A549 (cell line): Measurements from ENCODE around the gene CHD9. TPM values are rescaled to one million over a fixed set of nuclear protein-coding genes. Genes with fewer than 3 reads are reported as not detected.
"Not testable (repeated sequence)": the region's sequence is repeated elsewhere in the genome, so short reads cannot be mapped to it uniquely, and the experiment has no call there.

Source experiments
- ATAC-seq, 2 experiments: fragments of 200-7000 bp in 1 of 2; fragments of >200 bp in 1 of 2; cut with Nextera tagmentation in 1 of 2; cut with Tn5 transposase in 1 of 2; 3 replicates each; pipeline versions ENCODE4 v1.8.0 to v1.9.1; 2018 to 2020; ENCODE audit warnings: mild to moderate bottlenecking in 1 of 2, moderate library complexity in 1 of 2
- CTCF ChIA-PET: fragments of 300-600 bp; sonication (Branson Sonifier 250); formaldehyde crosslinking; extraction: SDS; loops from one replicate; lab custom pipeline; 2021; ENCODE audit warnings: antibody characterized with exemption, inconsistent platforms; lab: Yijun Ruan, JAX
- POLR2A ChIA-PET: fragments of 350-600 bp; formaldehyde crosslinking; extraction: SDS; loops from one replicate; lab custom pipeline; 2021; ENCODE audit warnings: antibody characterized with exemption, inconsistent platforms; lab: Yijun Ruan, JAX
- DNase-seq, 2 experiments: peaks; one replicate each; pipeline versions ENCODE4 v3.0.0 to v3.0.0-alpha.2; 2011 to 2016; ENCODE audit warnings: low read depth in 1 of 2, low spot score in 1 of 2
- FAIRE-seq: peaks from 2 replicates; lab custom pipeline; 2011; peaks lifted over from hg19 to GRCh38; lab: Jason Lieb, UNC
- H3K27ac ChIP-seq, 2 experiments: fragments of >200 bp; sonication (Bioruptor Twin); formaldehyde crosslinking; 3 replicates each; pipeline ENCODE4 v1.5.1; 2016 to 2017
- H3K4me1 ChIP-seq: fragments of >200 bp; sonication (Bioruptor Twin); formaldehyde crosslinking; 3 replicates; pipeline ENCODE4 v1.6.1; 2016
- H3K4me2 ChIP-seq: fragments of >200 bp; sonication (Bioruptor Twin); formaldehyde crosslinking; 3 replicates; pipeline ENCODE4 v1.6.1; 2016
- H3K4me3 ChIP-seq: fragments of >200 bp; sonication (Bioruptor Twin); formaldehyde crosslinking; 3 replicates; pipeline ENCODE4 v1.5.1; 2016
- H3K9me3 ChIP-seq: fragments of >200 bp; sonication (Bioruptor Twin); formaldehyde crosslinking; 3 replicates; pipeline ENCODE4 v1.6.1; 2016
- CBX2 ChIP-seq: fragments of 200-600 bp; sonication (generic); IDR thresholded peaks from 2 replicates; pipeline ENCODE4 v1.6.1; 2016; ENCODE audit warnings: low read depth, mild to moderate bottlenecking, borderline replicate concordance
- CBX8 ChIP-seq: fragments of 200-600 bp; sonication (generic); IDR thresholded peaks from 2 replicates; pipeline ENCODE4 v1.6.1; 2016
- CHD4 ChIP-seq: fragments of 200-600 bp; sonication (generic); IDR thresholded peaks from 2 replicates; pipeline ENCODE4 v1.6.1; 2016; ENCODE audit warnings: antibody characterized with exemption, mild to moderate bottlenecking, borderline replicate concordance
- EHMT2 ChIP-seq: fragments of 200-600 bp; sonication (generic); IDR thresholded peaks from 2 replicates; pipeline ENCODE4 v1.6.1; 2016; ENCODE audit warnings: antibody characterized with exemption, low read depth, mild to moderate bottlenecking, moderate library complexity
- ESRRA ChIP-seq: fragments of 150-350 bp; IDR thresholded peaks from 2 replicates; pipeline ENCODE4 v1.6.1; 2014; ENCODE audit warnings: mild to moderate bottlenecking, low read length, borderline replicate concordance
- FOXS1 ChIP-seq: fragments of 250-450 bp; sonication (Bioruptor Pico); IDR thresholded peaks from 2 replicates; pipeline ENCODE4 v1.5.0; 2020; ENCODE audit warnings: mild to moderate bottlenecking, moderate library complexity
- HOXB13 ChIP-seq: fragments of 250-450 bp; sonication (Bioruptor Pico); IDR thresholded peaks from 2 replicates; pipeline ENCODE4 v1.5.0; 2020; ENCODE audit warnings: low read depth, mild to moderate bottlenecking, moderate library complexity
- HOXB5 ChIP-seq: fragments of 250-450 bp; sonication (Bioruptor Pico); IDR thresholded peaks from 2 replicates; pipeline ENCODE4 v1.5.0; 2020; ENCODE audit warnings: mild to moderate bottlenecking, moderate library complexity
- KDM5A ChIP-seq: fragments of 200-600 bp; sonication (generic); IDR thresholded peaks from 2 replicates; pipeline ENCODE4 v1.6.1; 2016; ENCODE audit warnings: antibody characterized with exemption, mild to moderate bottlenecking
- MAFK ChIP-seq: fragments of 450-650 bp; IDR thresholded peaks from 2 replicates; pipeline ENCODE4 v1.6.1; 2014; ENCODE audit not compliant: partially characterized antibody
- MAZ ChIP-seq: fragments of 150-350 bp; IDR thresholded peaks from 2 replicates; pipeline ENCODE4 v1.6.1; 2014; ENCODE audit warnings: antibody characterized with exemption, low read depth, low read length, borderline replicate concordance
- RARB ChIP-seq: fragments of 250-450 bp; sonication (Bioruptor Pico); IDR thresholded peaks from 2 replicates; pipeline ENCODE4 v1.8.0; 2021; ENCODE audit warnings: mild to moderate bottlenecking, moderate library complexity
- RNF2 ChIP-seq: fragments of 200-600 bp; sonication (generic); IDR thresholded peaks from 2 replicates; pipeline ENCODE4 v1.6.1; 2016; ENCODE audit warnings: low read depth, mild to moderate bottlenecking, antibody characterized with exemption, moderate library complexity, borderline replicate concordance
- TFCP2L1 ChIP-seq: fragments of 250-450 bp; sonication (Bioruptor Pico); IDR thresholded peaks from 2 replicates; pipeline ENCODE4 v1.5.0; 2021; ENCODE audit warnings: mild to moderate bottlenecking
- ZC3H11A ChIP-seq: fragments of 450-650 bp; IDR thresholded peaks from 2 replicates; pipeline ENCODE4 v1.6.1; 2014; ENCODE audit warnings: antibody characterized with exemption, mild to moderate bottlenecking
- ZFP36 ChIP-seq: fragments of 450-650 bp; IDR thresholded peaks from 2 replicates; pipeline ENCODE4 v1.6.1; 2014; ENCODE audit warnings: borderline replicate concordance; ENCODE audit not compliant: partially characterized antibody
- whole genome bisulfite sequencing: methylation state at CpG from one replicate; pipeline ENCODE4 v1.1.6; 2017; ENCODE audit errors: missing lambda C conversion rate; 5-methylcytosine and 5-hydroxymethylcytosine counted together
- polyA plus RNA-seq, 4 experiments: library from polyadenylated mRNA; depleted of rRNA in 3 of 4; stranded (reverse); fragments of >200 nt; fragmentation: RNase III in 1 of 4; extraction: RNeasy Plus Mini Kit Qiagen cat#74134 plus additional on column Dnase treatment in 1 of 4; gene quantifications; 2 replicates in 3 of 4; 3 replicates in 1 of 4; pipeline ENCODE4 v1.2.3, GENCODE V29; 2011 to 2017
- TF ChIP-seq, protein P1 (sequence below): fragments of 150-350 bp; IDR thresholded peaks from 2 replicates; pipeline ENCODE4 v1.6.1; 2014; ENCODE audit warnings: low read depth, mild to moderate bottlenecking, low read length

The CHD9 gene
- polyA plus RNA-seq, 2 of the 4 experiments (the other 2 are of a cell fraction) = 17.8 to 51.6 TPM

DNA sequence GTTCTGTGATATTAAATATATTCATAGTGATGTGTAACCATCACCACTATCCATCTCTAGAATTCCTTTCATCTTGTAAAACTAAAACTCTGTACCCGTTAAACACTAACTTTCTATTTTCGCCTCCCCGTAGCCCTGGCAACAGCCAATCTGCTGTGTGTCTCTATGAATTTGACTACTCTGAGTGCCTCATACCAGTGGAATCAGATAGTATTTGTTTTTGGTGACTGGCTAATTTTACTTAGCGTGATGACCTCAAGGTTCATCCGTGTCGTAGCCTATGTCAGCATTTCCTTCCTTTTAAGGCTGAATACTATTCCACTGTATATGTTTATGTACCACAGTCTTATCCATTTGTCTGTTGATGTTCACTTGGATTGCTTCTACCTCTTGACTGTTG, 18.2 kb downstream of the CHD9 start:
- peaks cover 4% of the 10 kb centered on the region; the same call in 2 of the 3 replicates for H3K4me1 ChIP-seq
- DNase-seq = no peak
- no peak overlapping the region for H3K27ac ChIP-seq
- TF ChIP-seq, protein P1, sequence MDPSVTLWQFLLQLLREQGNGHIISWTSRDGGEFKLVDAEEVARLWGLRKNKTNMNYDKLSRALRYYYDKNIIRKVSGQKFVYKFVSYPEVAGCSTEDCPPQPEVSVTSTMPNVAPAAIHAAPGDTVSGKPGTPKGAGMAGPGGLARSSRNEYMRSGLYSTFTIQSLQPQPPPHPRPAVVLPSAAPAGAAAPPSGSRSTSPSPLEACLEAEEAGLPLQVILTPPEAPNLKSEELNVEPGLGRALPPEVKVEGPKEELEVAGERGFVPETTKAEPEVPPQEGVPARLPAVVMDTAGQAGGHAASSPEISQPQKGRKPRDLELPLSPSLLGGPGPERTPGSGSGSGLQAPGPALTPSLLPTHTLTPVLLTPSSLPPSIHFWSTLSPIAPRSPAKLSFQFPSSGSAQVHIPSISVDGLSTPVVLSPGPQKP = no peak
- TF ChIP-seq CBX2 = no peak
- no peak for TF ChIP-seq RNF2
- no peak for TF ChIP-seq KDM5A
- TF ChIP-seq EHMT2 = no peak
- no peak for TF ChIP-seq FOXS1
- no peak for TF ChIP-seq ZC3H11A
- ChIA-PET CTCF (no interaction called here), POLR2A (no interaction called here)
- no peak for ATAC-seq
- 93% methylated on average over 6 of the region's 6 CpGs for WGBS
- H3K9me3 ChIP-seq = peaks cover 21% of the 10 kb centered on the region
- no peak overlapping the region for H3K4me2 ChIP-seq
- FAIRE-seq = no peak
- H3K4me3 ChIP-seq = no peak overlapping the region

GRCh38 chr16:53074296-53074695, 19.5 kb downstream of the CHD9 start:
- 65% methylated on average over 3 of the region's 3 CpGs for WGBS
- H3K9me3 ChIP-seq = peaks cover 21% of the 10 kb centered on the region
- POLR2A ChIA-PET, H3K4me2 ChIP-seq, DNase-seq, CTCF ChIA-PET, H3K27ac ChIP-seq, FAIRE-seq, ATAC-seq, H3K4me3 ChIP-seq: not testable (repeated sequence)
- peak; percentile 81 for TF ChIP-seq ZFP36
- peaks cover 17% of the 10 kb centered on the region for H3K4me1 ChIP-seq

DNA sequence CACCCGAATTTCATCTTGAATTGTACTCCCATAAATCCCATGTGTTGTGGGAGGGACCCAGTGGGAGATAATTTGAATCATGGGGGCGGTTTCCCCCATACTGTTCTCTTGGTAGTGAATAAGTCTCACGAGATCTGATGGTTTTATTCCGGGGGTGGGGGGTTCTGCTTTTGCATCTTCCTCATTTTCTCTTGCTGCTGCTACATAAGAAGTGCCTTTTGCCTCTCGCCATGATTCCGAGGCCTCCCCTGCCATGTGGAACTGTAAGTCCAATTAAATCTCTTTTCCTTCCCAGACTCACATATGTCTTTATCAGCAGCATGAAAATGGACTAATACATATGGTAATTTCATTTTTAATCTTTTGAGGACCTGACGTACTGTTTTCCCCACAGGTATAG, 20.7 kb downstream of the CHD9 start:
- ATAC-seq, FAIRE-seq, POLR2A ChIA-PET, H3K4me2 ChIP-seq, H3K27ac ChIP-seq, H3K4me3 ChIP-seq, DNase-seq: not testable (repeated sequence)
- 88% methylated on average over 7 of the region's 7 CpGs for WGBS
- Histone ChIP-seq H3K4me1 (peaks cover 29% of the 10 kb centered on the region), H3K9me3 (peaks cover 21% of the 10 kb centered on the region)
- CTCF ChIA-PET = interaction anchor here (1.8 kb wide), 1 partner anchor 21 kb away, joined by 6 read pairs; the partner anchor contains the start of gene CHD9

DNA sequence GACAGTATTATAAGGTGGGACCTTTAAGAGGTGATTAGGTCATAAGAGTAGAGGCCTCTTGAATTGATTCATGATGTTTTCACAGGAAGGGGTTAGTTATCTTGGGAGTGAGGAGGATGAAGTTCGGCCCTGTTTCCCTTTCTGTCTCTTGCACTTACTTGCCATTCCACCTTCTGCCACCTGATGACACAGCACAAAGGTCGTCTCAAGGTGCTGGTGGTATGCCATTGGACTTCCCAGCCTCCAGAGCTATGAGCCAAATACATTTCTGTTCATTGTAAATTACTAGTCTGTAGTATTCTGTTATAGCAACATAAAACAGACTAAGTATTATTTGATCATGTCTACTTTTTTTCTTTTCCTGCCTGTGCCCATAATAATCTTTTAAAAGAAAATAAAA, 23.5 kb downstream of the CHD9 start:
- Histone ChIP-seq H3K4me1 (peaks cover 57% of the 10 kb centered on the region), H3K9me3 (peaks cover 21% of the 10 kb centered on the region), H3K27ac (peak overlapping the region; percentile 75 to 87; a peak in 4 of 6 replicates), H3K4me2 (peak overlapping the region; percentile 72; the same call in 1 of the 3 replicates), H3K4me3 (no peak overlapping the region)
- DNase-seq = no peak
- CTCF ChIA-PET = interaction anchor here (1.1 to 3.4 kb wide), 4 partner anchors 16 to 23 kb away, joined by 3 to 39 read pairs (median 4); partner anchors contain the start of gene CHD9
- WGBS = 83% methylated on average over 2 of the region's 2 CpGs
- ATAC-seq = no peak
- FAIRE-seq = no peak
- POLR2A ChIA-PET = interaction anchor here (4.3 kb wide), 1 partner anchor 21 kb away, joined by 54 read pairs; no protein-coding TSS in a partner anchor
- TF ChIP-seq MAZ (no peak), MAFK (peak; percentile 2), ESRRA (0 out of 2 replicates have a peak, but pooled peaks have one; percentile 29), HOXB5 (no peak), RARB (no peak)

- peaks cover 64% of the 10 kb centered on the region for H3K4me1 ChIP-seq
- DNase-seq = no peak
- TF ChIP-seq HOXB13 (no peak), MAFK (peak; percentile 49), CHD4 (no peak), CBX8 (no peak), TFCP2L1 (CRISPR knock-in tag) (no peak), KDM5A (no peak)
- TF ChIP-seq, protein P1 = no peak
- H3K4me3 ChIP-seq = no peak overlapping the region
- H3K4me2 ChIP-seq = peak overlapping the region; percentile 72
- no peak for ATAC-seq
- peaks cover 17% of the 10 kb centered on the region for H3K9me3 ChIP-seq
- POLR2A ChIA-PET = interaction anchor here (1.7 to 4.3 kb wide), 5 partner anchors 14 to 51 kb away, joined by 6 to 54 read pairs (median 12); partner anchors contain the start of gene CHD9
- peak overlapping the region; percentile 75 to 87 for H3K27ac ChIP-seq
- no peak for FAIRE-seq
- CTCF ChIA-PET = interaction anchor here (0.8 to 3.4 kb wide), 7 partner anchors 15 to 128 kb away, joined by 3 to 39 read pairs (median 4); partner anchors contain the start of gene CHD9
- 83% methylated on average over 6 of the region's 6 CpGs for WGBS
Measured at GRCh38 chr16:53078765-53079485, 24.1 kb downstream of the CHD9 start.
